ENCODE measurements around the gene LRP1-AS. TPM values are rescaled to one million over a fixed set of nuclear protein-coding genes. Genes with fewer than 3 reads are reported as not detected.

LRP1-AS gene
- total RNA-seq, 4 donors from 2014 or later: not detected

- no peak overlapping the region for H3K4me3 ChIP-seq (ENCODE audit: low read depth, poor library complexity, severe bottlenecking)
- intact Hi-C loops (cut with DNase I; ENCODE audit: low total_unique reads): no loop called here
- TF ChIP-seq CTCF (IDR thresholded peaks at IDR 0.05): no peak
- TF ChIP-seq POLR2A (IDR thresholded peaks at IDR 0.05): no peak
- 54 to 80% methylated on average over 3 of the region's 3 CpGs for WGBS, 2 donors
- DNase-seq (ENCODE audit: low spot score in 2 of 2): peak in 1 of 2 donors; percentile 84
Measured at GRCh38 chr12:57095440-57095839, 52.0 kb downstream of the LRP1-AS start.

MicroRNA genes within 50 kb of the gene (microRNA counts, 767-probe panel; counts per million panel counts)
- microRNA hsa-miR-1228-3p: 0 to 358 counts per million in 2 donors

Small RNAs within 50 kb of the gene (microRNA-seq; reads per million reads assigned to microRNA genes)
- gene MIR1228 (ENCODE audit: borderline number of aligned reads in 1 of 2, borderline replicate concordance in 2 of 2): 0.57 to 0.68 reads per million in 2 donors

Other genes with a start within 250 kb of the LRP1-AS start
- gene SDR9C7, start 213.2 kb downstream of the LRP1-AS start, total RNA-seq: 100 to 1,000 TPM in 2 of 4 donors, 10 to 100 TPM in 2; 71.0 to 161 (median 105) TPM
- gene RDH16, start 190.0 kb downstream of the LRP1-AS start, total RNA-seq: 1 to 10 TPM in 2 of 4 donors, under 1 TPM in 2; 0.84 to 4.7 (median 1.0) TPM
- 1 to 10 TPM; 5.2 to 6.1 (median 6.1) TPM for gene ZBTB39, start 141.1 kb downstream of the LRP1-AS start, total RNA-seq
- gene TAC3, start 131.1 kb downstream of the LRP1-AS start, total RNA-seq: under 1 TPM in 1 of 4 donors, not detected in 3; 0.46 TPM
- gene MYO1A, start 97.5 kb downstream of the LRP1-AS start, total RNA-seq: 1 to 10 TPM in 1 of 4 donors, under 1 TPM in 2, not detected in 1; 0.30 to 2.0 (median 0.39) TPM
- gene NEMP1, start 68.8 kb downstream of the LRP1-AS start, total RNA-seq: 1 to 10 TPM; 7.0 to 9.2 (median 7.9) TPM
- 10 to 100 TPM; 44.1 to 89.6 (median 64.6) TPM for gene NAB2, start 58.5 kb downstream of the LRP1-AS start, total RNA-seq
- gene STAT6, start 36.3 kb downstream of the LRP1-AS start, total RNA-seq: 100 to 1,000 TPM; 105 to 210 (median 129) TPM
- 100 to 1,000 TPM in 2 of 4 donors, 10 to 100 TPM in 2; 93.4 to 156 (median 101) TPM for gene LRP1, start 19.1 kb downstream of the LRP1-AS start, total RNA-seq
- gene NXPH4, start 69.2 kb upstream of the LRP1-AS start, total RNA-seq: 10 to 100 TPM; 18.4 to 21.3 (median 19.9) TPM
- gene SHMT2, start 82.1 kb upstream of the LRP1-AS start, total RNA-seq: 10 to 100 TPM; 62.4 to 71.8 (median 67.4) TPM
- 1 to 10 TPM in 2 of 4 donors, under 1 TPM in 2; 0.71 to 3.8 (median 1.5) TPM for gene STAC3, start 103.6 kb upstream of the LRP1-AS start, total RNA-seq

All from lower leg skin (tissue), 4 donors.